ENCODE results near the gene FILIP1L.

DNA sequence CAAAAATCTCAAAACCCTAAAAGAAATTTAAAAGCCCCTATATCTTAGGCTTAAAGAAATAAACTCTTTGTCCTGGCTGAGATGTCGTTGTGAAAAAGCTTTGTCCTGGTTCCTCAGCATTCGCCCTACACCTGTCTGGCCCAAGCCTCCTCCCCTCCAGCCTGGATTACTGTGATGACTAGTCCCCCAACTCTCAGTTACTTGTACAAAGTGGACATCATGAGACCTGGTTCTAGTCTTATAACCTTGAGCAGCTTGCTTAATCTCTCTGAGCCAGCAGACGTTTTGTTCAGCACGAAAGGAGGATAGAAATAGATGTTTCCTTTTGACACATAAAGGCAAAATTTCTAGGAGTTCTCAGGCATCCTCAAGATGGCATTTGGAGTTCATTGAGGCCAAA is 51.6 kb downstream of the FILIP1L start:
- TF ChIP-seq GATA3 (IDR thresholded peaks at IDR 0.05; ENCODE audit: low read depth, low read length) = no peak
- no peak for TF ChIP-seq GATA2 (IDR thresholded peaks at IDR 0.05; ENCODE audit: low read depth, low read length)

Measured in SH-SY5Y (cell line).